Loucy (cell line): ENCODE data around the gene FBXW9.
"Not testable (repeated sequence)": the region's sequence is repeated elsewhere in the genome, so short reads cannot be mapped to it uniquely, and the experiment has no call there.

Experiments used
- H2AFZ ChIP-seq: fragments of 200-600 bp; sonication (generic); 2 replicates; pipeline ENCODE4 v1.6.0; 2016; ENCODE audit warnings: antibody characterized with exemption, mild to moderate bottlenecking, low read length, moderate library complexity
- H3F3A ChIP-seq: fragments of 200-600 bp; 2 replicates; pipeline ENCODE4 v1.6.0; 2016; ENCODE audit warnings: antibody characterized with exemption, low read depth, mild to moderate bottlenecking
- H3K27me3 ChIP-seq: fragments of 200-600 bp; sonication (generic); 2 replicates; pipeline ENCODE4 v1.6.1; 2014; ENCODE audit warnings: low read length, mild to moderate bottlenecking; ENCODE audit not compliant: insufficient read depth, poor library complexity, severe bottlenecking
- H3K36me3 ChIP-seq: fragments of 200-600 bp; sonication (generic); 2 replicates; pipeline ENCODE4 v1.6.1; 2016; ENCODE audit warnings: low read length; ENCODE audit not compliant: insufficient read depth
- H3K4me1 ChIP-seq: fragments of 200-600 bp; sonication (generic); 2 replicates; pipeline ENCODE4 v1.5.1; 2014; ENCODE audit warnings: low read length, mild to moderate bottlenecking; ENCODE audit not compliant: insufficient read depth, poor library complexity, severe bottlenecking
- H3K4me2 ChIP-seq: fragments of 200-600 bp; sonication (generic); 2 replicates; pipeline ENCODE4 v1.6.0; 2014; ENCODE audit warnings: antibody characterized with exemption, low read length, low read depth, mild to moderate bottlenecking; ENCODE audit not compliant: poor library complexity, severe bottlenecking
- H3K4me3 ChIP-seq: fragments of 200-600 bp; sonication (generic); 2 replicates; pipeline ENCODE4 v1.5.1; 2014; ENCODE audit warnings: low read length, mild to moderate bottlenecking, mixed read lengths; ENCODE audit not compliant: poor library complexity, severe bottlenecking
- H3K79me2 ChIP-seq: fragments of 200-600 bp; sonication (generic); 2 replicates; pipeline ENCODE4 v1.6.1; 2014; ENCODE audit warnings: low read length; ENCODE audit not compliant: insufficient read depth
- H3K9ac ChIP-seq: fragments of 200-600 bp; sonication (generic); 2 replicates; pipeline ENCODE4 v1.6.0; 2014; ENCODE audit warnings: mild to moderate bottlenecking, low read depth, low read length, moderate library complexity; ENCODE audit not compliant: poor library complexity, severe bottlenecking
- H3K9me2 ChIP-seq: fragments of 200-600 bp; sonication (generic); replicated peaks from 2 replicates; pipeline ENCODE4 v1.6.1; 2016; ENCODE audit warnings: low read depth, low read length, mixed read lengths
- H3K9me3 ChIP-seq: fragments of 200-600 bp; sonication (generic); 2 replicates; pipeline ENCODE4 v1.6.1; 2014; ENCODE audit warnings: mild to moderate bottlenecking, antibody characterized with exemption, low read length, low read depth; ENCODE audit not compliant: insufficient read depth
- H4K20me1 ChIP-seq: fragments of 200-600 bp; sonication (generic); 2 replicates; pipeline ENCODE4 v1.6.0; 2014; ENCODE audit warnings: antibody characterized with exemption, low read length, mild to moderate bottlenecking; ENCODE audit not compliant: insufficient read depth, poor library complexity, severe bottlenecking
- EZH2phosphoT487 ChIP-seq: fragments of 200-600 bp; IDR thresholded peaks from 2 replicates; pipeline ENCODE4 v1.6.1; 2018; ENCODE audit warnings: antibody characterized with exemption, mild to moderate bottlenecking, moderate library complexity, borderline replicate concordance
- TF ChIP-seq, protein P1 (sequence below): fragments of 200-600 bp; sonication (generic); conservative IDR thresholded peaks from 2 replicates; pipeline ENCODE4 v1.5.1; 2014; ENCODE audit warnings: mild to moderate bottlenecking, antibody characterized with exemption, low read length

FBXW9 gene

DNA sequence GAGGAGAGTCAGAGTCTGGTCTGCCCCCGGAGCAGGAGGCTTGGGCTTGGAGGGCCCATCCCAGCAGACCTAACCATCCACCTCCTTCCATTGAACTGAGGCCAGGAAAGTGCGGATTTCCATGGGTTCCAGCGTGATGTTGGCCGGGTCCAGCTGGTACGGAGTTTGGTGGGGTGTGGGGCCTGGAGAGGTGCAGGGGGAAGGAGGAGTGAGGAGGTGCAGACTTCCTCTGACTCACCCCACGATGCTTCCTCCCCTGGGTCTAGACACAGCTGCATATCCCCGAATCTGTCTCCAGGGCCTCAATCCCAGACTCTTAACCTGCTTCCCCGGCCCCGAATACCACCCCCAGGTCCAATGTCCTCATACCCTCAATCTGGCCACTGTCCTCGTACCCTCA is 49.9 kb downstream of the FBXW9 start:
- H2AFZ ChIP-seq: no peak overlapping the region
- TF ChIP-seq, protein P1, sequence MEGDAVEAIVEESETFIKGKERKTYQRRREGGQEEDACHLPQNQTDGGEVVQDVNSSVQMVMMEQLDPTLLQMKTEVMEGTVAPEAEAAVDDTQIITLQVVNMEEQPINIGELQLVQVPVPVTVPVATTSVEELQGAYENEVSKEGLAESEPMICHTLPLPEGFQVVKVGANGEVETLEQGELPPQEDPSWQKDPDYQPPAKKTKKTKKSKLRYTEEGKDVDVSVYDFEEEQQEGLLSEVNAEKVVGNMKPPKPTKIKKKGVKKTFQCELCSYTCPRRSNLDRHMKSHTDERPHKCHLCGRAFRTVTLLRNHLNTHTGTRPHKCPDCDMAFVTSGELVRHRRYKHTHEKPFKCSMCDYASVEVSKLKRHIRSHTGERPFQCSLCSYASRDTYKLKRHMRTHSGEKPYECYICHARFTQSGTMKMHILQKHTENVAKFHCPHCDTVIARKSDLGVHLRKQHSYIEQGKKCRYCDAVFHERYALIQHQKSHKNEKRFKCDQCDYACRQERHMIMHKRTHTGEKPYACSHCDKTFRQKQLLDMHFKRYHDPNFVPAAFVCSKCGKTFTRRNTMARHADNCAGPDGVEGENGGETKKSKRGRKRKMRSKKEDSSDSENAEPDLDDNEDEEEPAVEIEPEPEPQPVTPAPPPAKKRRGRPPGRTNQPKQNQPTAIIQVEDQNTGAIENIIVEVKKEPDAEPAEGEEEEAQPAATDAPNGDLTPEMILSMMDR: no peak
- no peak for TF ChIP-seq EZH2phosphoT487
- no peaks in the 10 kb centered on the region for H3K79me2 ChIP-seq
- no peaks in the 10 kb centered on the region for H3K9me2 ChIP-seq
- H3K27me3 ChIP-seq: no peaks in the 10 kb centered on the region
- no peaks in the 10 kb centered on the region for H3F3A ChIP-seq
- no peak overlapping the region for H3K4me3 ChIP-seq
- no peaks in the 10 kb centered on the region for H4K20me1 ChIP-seq
- no peaks in the 10 kb centered on the region for H3K4me1 ChIP-seq
- no peak overlapping the region for H3K9ac ChIP-seq
- H3K4me2 ChIP-seq: no peak overlapping the region
- no peaks in the 10 kb centered on the region for H3K36me3 ChIP-seq
- no peaks in the 10 kb centered on the region for H3K9me3 ChIP-seq

DNA sequence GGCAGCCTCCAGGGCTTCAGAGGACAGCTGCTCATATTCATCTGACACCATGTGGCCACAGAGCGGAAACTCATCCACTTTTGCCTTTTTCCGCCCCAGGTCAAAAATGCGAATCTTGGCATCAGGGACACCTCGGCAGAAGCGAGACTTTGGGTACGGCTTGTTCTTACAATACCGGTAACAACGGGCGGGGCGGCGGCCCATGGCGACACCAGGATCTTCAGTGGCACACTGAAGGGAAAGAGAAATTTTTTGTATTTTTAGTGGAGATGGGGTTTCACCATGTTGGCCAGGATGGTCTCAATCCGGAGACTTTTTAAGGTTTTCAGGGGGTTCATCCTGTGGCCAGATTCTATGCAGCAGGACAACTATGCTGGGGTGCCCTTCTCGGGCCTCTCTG is 52.7 kb downstream of the FBXW9 start:
- H3K79me2 ChIP-seq, H3K4me2 ChIP-seq, H3K4me3 ChIP-seq, H3K9ac ChIP-seq, H3K27me3 ChIP-seq, H3K9me2 ChIP-seq, H2AFZ ChIP-seq, H3F3A ChIP-seq, H3K9me3 ChIP-seq, H3K36me3 ChIP-seq, H3K4me1 ChIP-seq, H4K20me1 ChIP-seq: not testable (repeated sequence)

DNA sequence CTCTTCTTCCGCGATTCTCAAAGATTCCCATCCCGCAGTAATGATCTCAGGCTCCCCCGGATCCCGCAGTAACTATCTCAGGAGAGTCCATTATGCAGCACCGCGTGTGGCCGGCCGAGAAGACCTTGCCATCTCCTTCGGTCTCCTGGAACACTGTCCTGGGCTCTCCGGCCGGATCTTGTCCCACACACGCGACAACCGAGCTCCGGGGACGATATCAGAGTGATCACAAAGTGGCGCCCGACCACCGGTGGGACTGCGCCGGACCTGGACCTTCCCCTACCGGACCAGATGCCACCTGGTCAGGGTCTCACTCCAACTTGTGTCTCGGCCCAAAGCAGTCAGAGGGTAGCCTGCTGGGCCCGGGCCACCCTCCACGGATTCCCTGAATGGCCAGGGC is 53.9 kb downstream of the FBXW9 start:
- H4K20me1 ChIP-seq: no peaks in the 10 kb centered on the region
- no peaks in the 10 kb centered on the region for H3K9me2 ChIP-seq
- no peaks in the 10 kb centered on the region for H3K79me2 ChIP-seq
- H3K36me3 ChIP-seq: no peaks in the 10 kb centered on the region
- H3K4me1 ChIP-seq: peaks cover 4% of the 10 kb centered on the region
- no peaks in the 10 kb centered on the region for H3K9me3 ChIP-seq
- H3K4me3 ChIP-seq: no peak overlapping the region
- no peaks in the 10 kb centered on the region for H3F3A ChIP-seq
- H2AFZ ChIP-seq: no peak overlapping the region
- no peak overlapping the region for H3K4me2 ChIP-seq
- no peak overlapping the region for H3K9ac ChIP-seq
- TF ChIP-seq EZH2phosphoT487: no peak
- TF ChIP-seq, protein P1: no peak
- H3K27me3 ChIP-seq: no peaks in the 10 kb centered on the region

DNA sequence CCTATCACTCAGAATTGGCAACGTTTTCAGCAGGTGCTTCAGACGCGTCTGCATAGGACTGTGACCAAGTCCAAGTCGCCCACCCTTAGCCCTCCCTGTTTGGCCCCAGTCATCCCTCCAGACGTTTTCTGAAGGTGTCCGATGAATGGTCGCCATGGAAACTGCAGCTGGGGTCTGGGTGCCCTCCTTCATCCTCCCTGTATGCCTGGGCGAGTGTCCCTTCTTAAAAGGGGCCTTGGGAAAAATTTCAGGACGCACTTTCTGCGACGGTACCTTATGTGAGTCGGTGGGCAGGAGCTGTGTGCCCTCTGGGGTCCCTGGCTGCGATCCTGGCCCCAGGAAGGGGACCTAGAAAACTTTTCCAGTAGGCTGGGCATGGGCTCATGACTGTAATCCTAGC is 55.0 kb downstream of the FBXW9 start:
- no peak overlapping the region for H3K4me3 ChIP-seq
- H3K79me2 ChIP-seq: no peaks in the 10 kb centered on the region
- H3K4me2 ChIP-seq: no peak overlapping the region
- TF ChIP-seq, protein P1: no peak
- TF ChIP-seq EZH2phosphoT487: no peak
- H2AFZ ChIP-seq: no peak overlapping the region
- no peaks in the 10 kb centered on the region for H3K9me3 ChIP-seq
- no peaks in the 10 kb centered on the region for H3K36me3 ChIP-seq
- H4K20me1 ChIP-seq: no peaks in the 10 kb centered on the region
- no peak overlapping the region for H3K9ac ChIP-seq
- no peaks in the 10 kb centered on the region for H3F3A ChIP-seq
- peaks cover 4% of the 10 kb centered on the region for H3K4me1 ChIP-seq
- no peaks in the 10 kb centered on the region for H3K27me3 ChIP-seq
- no peaks in the 10 kb centered on the region for H3K9me2 ChIP-seq
